A549 (cell line): ENCODE measurements around the gene NCOR2.

ENCODE experiments used
- BCL3 ChIP-seq: fragments of >200 bp; sonication (Bioruptor Twin); formaldehyde crosslinking; IDR thresholded peaks from 3 replicates; pipeline ENCODE4 v1.6.1; 2016
- CEBPB ChIP-seq, 2 experiments: fragments of >200 bp in 1 of 2; sonication (Bioruptor Twin) in 1 of 2; formaldehyde crosslinking in 1 of 2; IDR thresholded peaks; 2 replicates each; pipeline ENCODE4 v1.6.1; 2012 to 2016
- CTCF ChIP-seq: fragments of >200 bp; sonication (Bioruptor Twin); formaldehyde crosslinking; IDR thresholded peaks from 3 replicates; pipeline ENCODE4 v1.5.1; 2016
- EP300 ChIP-seq, 2 experiments: fragments of >200 bp; sonication (Bioruptor Twin); formaldehyde crosslinking; IDR thresholded peaks; 2 replicates in 1 of 2; 3 replicates in 1 of 2; pipeline ENCODE4 v1.6.1; 2016 to 2017
- GATA3 ChIP-seq: IDR thresholded peaks from 2 replicates; pipeline ENCODE4 v1.6.1; 2012; ENCODE audit warnings: borderline replicate concordance
- HMGXB4 ChIP-seq: fragments of 250-450 bp; sonication (Bioruptor Pico); IDR thresholded peaks from 2 replicates; pipeline ENCODE4 v1.5.0; 2021; ENCODE audit warnings: mild to moderate bottlenecking, moderate library complexity, borderline replicate concordance
- MAX ChIP-seq: IDR thresholded peaks from 2 replicates; pipeline ENCODE4 v1.6.1; 2012
- PHF8 ChIP-seq: fragments of 200-600 bp; sonication (generic); IDR thresholded peaks from 2 replicates; pipeline ENCODE4 v1.6.1; 2016; ENCODE audit warnings: low read depth, mild to moderate bottlenecking, antibody characterized with exemption, moderate library complexity, borderline replicate concordance
- POLR2A ChIP-seq: IDR thresholded peaks from 2 replicates; pipeline ENCODE4 v1.6.1; 2012; ENCODE audit warnings: mild to moderate bottlenecking, low read length
- REST ChIP-seq: fragments of 200-600 bp; sonication (generic); IDR thresholded peaks from 2 replicates; pipeline ENCODE4 v1.6.1; 2016; ENCODE audit warnings: antibody characterized with exemption, mild to moderate bottlenecking, moderate library complexity

- no peak for TF ChIP-seq EP300 (IDR thresholded peaks at IDR 0.05)
- no peak for TF ChIP-seq CEBPB (IDR thresholded peaks at IDR 0.05)
- TF ChIP-seq CTCF, result no peak
- TF ChIP-seq MAX, result no peak
- TF ChIP-seq BCL3, result no peak
- no peak for TF ChIP-seq HMGXB4 (CRISPR knock-in tag)
- TF ChIP-seq REST, result no peak
- TF ChIP-seq POLR2A, result no peak
- TF ChIP-seq GATA3, result no peak
- TF ChIP-seq PHF8, result no peak
These were observed 44.3 kb downstream of the NCOR2 start for GRCh38 chr12:124523071-124523470.
